ENCODE results near the gene PNKD.

The PNKD gene

GRCh38 chr2:218269900-218270720, at the start of gene PNKD, which contains the start of gene AAMP:
Gene PNKD (plus strand): TSS chr2:218270519. CDS start chr2:218270536, 17 bp downstream.
Gene AAMP (minus strand): TSS chr2:218270137. CDS start chr2:218270086, 51 bp downstream.
- peak; percentile 100 for DNase-seq

GRCh38 chr2:218221000-218221399, 49.3 kb upstream of the PNKD start:
- peak; percentile 40 for DNase-seq

- DNase-seq = peak; percentile 42
Measured at GRCh38 chr2:218223046-218223445, 47.3 kb upstream of the PNKD start.

GRCh38 chr2:218224186-218224585, 46.1 kb upstream of the PNKD start:
- DNase-seq = peak; percentile 64

GRCh38 chr2:218226903-218227302, 43.4 kb upstream of the PNKD start:
- no peak for DNase-seq

GRCh38 chr2:218228366-218229090, 41.8 kb upstream of the PNKD start:
- DNase-seq = peak; percentile 57

- peak; percentile 88 for DNase-seq
Measured at GRCh38 chr2:218229239-218229638, 41.1 kb upstream of the PNKD start.

- DNase-seq = no peak
Measured at GRCh38 chr2:218229851-218230250, 40.5 kb upstream of the PNKD start.

GRCh38 chr2:218230882-218231281, 39.4 kb upstream of the PNKD start:
- peak; percentile 55 for DNase-seq

GRCh38 chr2:218233543-218233942, 36.8 kb upstream of the PNKD start:
- no peak for DNase-seq

- DNase-seq = no peak
Measured at GRCh38 chr2:218234521-218234920, 35.8 kb upstream of the PNKD start.

GRCh38 chr2:218235017-218235416, 35.3 kb upstream of the PNKD start:
- DNase-seq = no peak

GRCh38 chr2:218236829-218237228, 33.5 kb upstream of the PNKD start:
- no peak for DNase-seq

GRCh38 chr2:218238887-218239286, 31.4 kb upstream of the PNKD start:
- DNase-seq = no peak

- no peak for DNase-seq
Measured at GRCh38 chr2:218244204-218244603, 26.1 kb upstream of the PNKD start.

- DNase-seq = no peak
Measured at GRCh38 chr2:218244665-218245064, 25.7 kb upstream of the PNKD start.

- DNase-seq = no peak
Measured at GRCh38 chr2:218245214-218245613, 25.1 kb upstream of the PNKD start.

- DNase-seq = no peak
Measured at GRCh38 chr2:218249691-218250090, 20.6 kb upstream of the PNKD start.

GRCh38 chr2:218252509-218253231, 17.6 kb upstream of the PNKD start:
- DNase-seq = peak; percentile 69

- no peak for DNase-seq
Measured at GRCh38 chr2:218253232-218253625, 17.1 kb upstream of the PNKD start.

GRCh38 chr2:218255446-218255845, 14.9 kb upstream of the PNKD start:
- DNase-seq = peak; percentile 76

GRCh38 chr2:218256612-218257350, 13.5 kb upstream of the PNKD start:
- DNase-seq = no peak

Measured in suppressor macrophage treated with lipopolysaccharide for 4 hours (primary cell).